K562 (cell line): ENCODE results near the gene CIART. TPM values are rescaled to one million over a fixed set of nuclear protein-coding genes. Genes with fewer than 3 reads are reported as not detected.

ENCODE experiments used
- DIDO1 ChIP-seq: fragments of 450-650 bp; IDR thresholded peaks from 2 replicates; pipeline ENCODE4 v1.6.1; 2016; ENCODE audit warnings: low read depth, missing biosample characterization, missing genetic modification characterization
- RHOXF2B ChIP-seq: fragments of 250-450 bp; sonication (Bioruptor Pico); conservative IDR thresholded peaks from 2 replicates; pipeline ENCODE4 v1.5.1; 2021
- ZNF212 ChIP-seq: fragments of 450-650 bp; formaldehyde crosslinking; IDR thresholded peaks from 2 replicates; pipeline ENCODE4 v1.4.0; 2020; ENCODE audit warnings: mild to moderate bottlenecking
- ZNF224 ChIP-seq: sonication (generic); formaldehyde crosslinking; IDR thresholded peaks from 2 replicates; pipeline ENCODE4 v1.8.0; 2022; ENCODE audit warnings: mild to moderate bottlenecking, missing genetic modification reagents
- ZNF445 ChIP-seq: fragments of 250-450 bp; sonication (Bioruptor Pico); IDR thresholded peaks from 2 replicates; pipeline ENCODE4 v1.4.0; 2020; ENCODE audit warnings: low read depth, mild to moderate bottlenecking, moderate library complexity
- ZNF717 ChIP-seq: fragments of 250-450 bp; sonication (Bioruptor Pico); IDR thresholded peaks from 2 replicates; pipeline ENCODE4 v1.5.0; 2021
- polyA plus RNA-seq, 8 experiments: library from polyadenylated mRNA; depleted of rRNA in 4 of 8; stranded (reverse) in 5 of 8; unstranded in 3 of 8; fragments of >200 nt; fragmentation: Nextera tagmentation in 2 of 8; fragmentation: Illumina TruSeq in 1 of 8; extraction: Ambion mirVana in 2 of 8; extraction: Trizol in 1 of 8; gene quantifications; 2 replicates each; pipeline versions ENCODE4 v1.2.1 to v1.2.3, GENCODE V29; 2011 to 2014; ENCODE audit warnings: inconsistent platforms in 1 of 8, missing spikeins in 1 of 8
- total RNA-seq, 7 experiments: library from RNA; depleted of rRNA in 6 of 7; stranded (reverse); fragments of >200 nt in 6 of 7; fragmentation: Illumina TruSeq in 2 of 7; extraction: Trizol in 2 of 7; gene quantifications; 2 replicates each; pipeline versions ENCODE4 v1.2.1 to v1.2.3, GENCODE V29; 2011 to 2021; ENCODE audit warnings: low replicate concordance in 1 of 7
- TF ChIP-seq, protein P1 (sequence below), 2 experiments: fragments of 450-650 bp; IDR thresholded peaks; 2 replicates each; pipeline ENCODE4 v1.6.1; 2016; ENCODE audit warnings: mild to moderate bottlenecking in 2 of 2, borderline replicate concordance in 1 of 2, low read depth in 1 of 2, moderate library complexity in 1 of 2
- TF ChIP-seq, protein P2 (sequence below): IDR thresholded peaks from 3 replicates; pipeline ENCODE4 v1.6.1; 2011; ENCODE audit warnings: borderline replicate concordance, mild to moderate bottlenecking, moderate library complexity; ENCODE audit not compliant: insufficient read length; ENCODE audit errors: extremely low read depth
- TF ChIP-seq, protein P3 (sequence below): sonication (generic); formaldehyde crosslinking; IDR thresholded peaks from 2 replicates; pipeline ENCODE4 v1.8.1; 2022; ENCODE audit warnings: missing genetic modification reagents
- TF ChIP-seq, protein P4 (sequence below), 2 experiments: fragments of 450-650 bp in 1 of 2; IDR thresholded peaks; 2 replicates each; pipeline ENCODE4 v1.6.1; 2011 to 2017; ENCODE audit warnings: low read depth in 2 of 2, antibody characterized with exemption in 1 of 2, borderline replicate concordance in 1 of 2, low read length in 1 of 2, mild to moderate bottlenecking in 1 of 2, mixed read lengths in 1 of 2; ENCODE audit not compliant: control insufficient read depth in 1 of 2

Gene CIART
- total and polyA plus RNA-seq, 9 of the 15 experiments (the other 6 are each of a cell fraction or from before 2014, with no cell fraction given) = 0.07 to 0.35 (median 0.19) TPM; not detected in 2

DNA sequence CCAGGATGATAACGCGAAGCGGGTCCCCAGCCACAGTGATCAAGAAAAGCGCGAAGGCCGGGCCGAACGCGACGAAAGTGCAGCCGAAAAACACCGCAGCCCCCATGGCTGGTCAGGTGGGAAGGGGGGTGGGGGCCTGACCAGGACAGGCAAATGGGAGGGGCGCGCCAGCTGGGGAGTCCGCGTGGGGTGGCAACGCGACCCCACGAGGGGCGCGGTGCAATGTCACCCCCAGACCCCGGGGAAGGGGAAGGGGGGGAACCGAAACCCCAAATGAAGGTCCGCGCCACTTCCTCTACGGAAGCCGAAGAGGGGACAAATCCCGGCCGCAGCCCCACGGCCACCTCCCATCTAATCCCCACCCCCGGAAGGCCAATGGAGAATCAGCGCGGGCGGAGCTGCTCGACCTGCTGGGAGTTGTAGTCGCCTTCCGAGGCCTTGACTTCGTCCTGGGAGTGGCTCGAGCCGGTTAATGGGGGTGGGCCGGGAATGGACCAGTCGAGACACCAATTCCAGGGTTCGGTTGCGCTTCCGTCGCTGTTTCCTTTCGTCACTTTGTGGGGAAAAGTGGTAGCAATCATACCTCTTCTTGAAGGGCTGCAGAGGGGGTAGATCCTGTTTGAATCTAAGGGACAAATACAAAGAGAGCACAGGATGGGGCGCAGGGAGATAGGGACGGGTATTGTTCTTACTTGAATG lies 13.5 kb upstream of the CIART start, which contains the start of gene APH1A (continued):
- TF ChIP-seq, protein P1, sequence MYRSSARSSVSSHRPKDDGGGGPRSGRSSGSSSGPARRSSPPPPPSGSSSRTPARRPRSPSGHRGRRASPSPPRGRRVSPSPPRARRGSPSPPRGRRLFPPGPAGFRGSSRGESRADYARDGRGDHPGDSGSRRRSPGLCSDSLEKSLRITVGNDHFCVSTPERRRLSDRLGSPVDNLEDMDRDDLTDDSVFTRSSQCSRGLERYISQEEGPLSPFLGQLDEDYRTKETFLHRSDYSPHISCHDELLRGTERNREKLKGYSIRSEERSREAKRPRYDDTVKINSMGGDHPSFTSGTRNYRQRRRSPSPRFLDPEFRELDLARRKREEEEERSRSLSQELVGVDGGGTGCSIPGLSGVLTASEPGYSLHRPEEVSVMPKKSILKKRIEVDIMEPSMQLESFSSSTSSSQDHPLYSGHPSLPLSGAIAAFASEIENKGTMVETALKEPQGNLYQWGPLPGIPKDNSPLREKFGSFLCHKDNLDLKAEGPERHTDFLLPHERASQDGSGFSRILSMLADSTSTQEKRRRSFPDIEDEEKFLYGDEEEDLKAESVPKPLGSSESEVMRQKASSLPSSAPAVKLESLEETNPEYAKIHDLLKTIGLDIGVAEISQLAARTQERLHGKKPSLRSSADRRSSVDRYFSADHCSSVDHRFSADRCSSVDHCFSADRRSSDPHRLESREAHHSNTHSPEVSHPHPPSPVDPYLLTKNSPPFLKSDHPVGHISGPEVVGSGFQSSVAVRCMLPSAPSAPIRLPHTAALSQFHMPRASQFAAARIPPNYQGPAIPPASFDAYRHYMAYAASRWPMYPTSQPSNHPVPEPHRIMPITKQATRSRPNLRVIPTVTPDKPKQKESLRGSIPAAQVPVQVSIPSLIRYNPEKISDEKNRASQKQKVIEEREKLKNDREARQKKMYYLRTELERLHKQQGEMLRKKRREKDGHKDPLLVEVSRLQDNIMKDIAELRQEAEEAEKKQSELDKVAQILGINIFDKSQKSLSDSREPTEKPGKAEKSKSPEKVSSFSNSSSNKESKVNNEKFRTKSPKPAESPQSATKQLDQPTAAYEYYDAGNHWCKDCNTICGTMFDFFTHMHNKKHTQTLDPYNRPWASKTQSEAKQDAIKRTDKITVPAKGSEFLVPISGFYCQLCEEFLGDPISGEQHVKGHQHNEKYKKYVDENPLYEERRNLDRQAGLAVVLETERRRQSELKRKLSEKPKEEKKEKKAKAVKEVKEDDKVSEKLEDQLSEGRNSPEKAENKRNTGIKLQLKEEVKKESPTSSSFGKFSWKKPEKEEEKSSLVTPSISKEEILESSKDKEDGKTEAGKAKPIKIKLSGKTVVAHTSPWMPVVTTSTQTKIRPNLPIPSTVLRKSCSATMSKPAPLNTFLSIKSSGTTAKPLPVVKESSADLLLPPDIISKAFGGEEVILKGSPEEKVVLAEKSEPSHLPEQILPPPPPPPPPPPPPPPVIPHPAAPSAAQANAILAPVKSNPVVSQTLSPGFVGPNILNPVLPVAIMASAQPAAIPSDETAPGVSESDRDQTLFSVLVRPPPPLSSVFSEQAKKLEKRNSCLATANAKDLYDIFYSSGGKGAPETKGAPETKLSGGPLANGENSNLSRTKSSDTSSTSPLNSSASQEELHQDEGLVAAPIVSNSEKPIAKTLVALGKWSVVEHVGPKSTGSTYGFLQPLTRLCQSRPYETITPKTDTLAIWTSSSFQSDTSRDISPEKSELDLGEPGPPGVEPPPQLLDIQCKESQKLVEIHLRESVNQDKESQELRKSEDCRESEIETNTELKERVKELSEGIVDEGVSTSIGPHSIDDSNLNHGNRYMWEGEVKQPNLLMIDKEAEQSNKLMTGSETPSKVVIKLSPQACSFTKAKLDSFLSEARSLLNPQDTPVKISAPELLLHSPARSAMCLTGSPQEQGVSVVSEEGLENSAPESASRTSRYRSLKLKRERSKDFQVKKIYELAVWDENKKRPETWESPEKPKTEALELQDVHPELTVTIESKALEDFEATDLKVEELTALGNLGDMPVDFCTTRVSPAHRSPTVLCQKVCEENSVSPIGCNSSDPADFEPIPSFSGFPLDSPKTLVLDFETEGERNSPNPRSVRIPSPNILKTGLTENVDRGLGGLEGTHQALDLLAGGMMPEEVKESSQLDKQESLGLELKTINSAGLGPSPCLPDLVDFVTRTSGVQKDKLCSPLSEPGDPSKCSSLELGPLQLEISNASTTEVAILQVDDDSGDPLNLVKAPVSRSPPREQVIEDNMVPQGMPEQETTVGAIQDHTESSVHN (IDR thresholded peaks at IDR 0.05; ENCODE audit: borderline replicate concordance in 1 of 2, low read depth in 1 of 2) = 0 out of 4 replicates have a peak, but pooled peaks of 1 of the 2 experiments have one; percentile 29
- TF ChIP-seq, protein P2, sequence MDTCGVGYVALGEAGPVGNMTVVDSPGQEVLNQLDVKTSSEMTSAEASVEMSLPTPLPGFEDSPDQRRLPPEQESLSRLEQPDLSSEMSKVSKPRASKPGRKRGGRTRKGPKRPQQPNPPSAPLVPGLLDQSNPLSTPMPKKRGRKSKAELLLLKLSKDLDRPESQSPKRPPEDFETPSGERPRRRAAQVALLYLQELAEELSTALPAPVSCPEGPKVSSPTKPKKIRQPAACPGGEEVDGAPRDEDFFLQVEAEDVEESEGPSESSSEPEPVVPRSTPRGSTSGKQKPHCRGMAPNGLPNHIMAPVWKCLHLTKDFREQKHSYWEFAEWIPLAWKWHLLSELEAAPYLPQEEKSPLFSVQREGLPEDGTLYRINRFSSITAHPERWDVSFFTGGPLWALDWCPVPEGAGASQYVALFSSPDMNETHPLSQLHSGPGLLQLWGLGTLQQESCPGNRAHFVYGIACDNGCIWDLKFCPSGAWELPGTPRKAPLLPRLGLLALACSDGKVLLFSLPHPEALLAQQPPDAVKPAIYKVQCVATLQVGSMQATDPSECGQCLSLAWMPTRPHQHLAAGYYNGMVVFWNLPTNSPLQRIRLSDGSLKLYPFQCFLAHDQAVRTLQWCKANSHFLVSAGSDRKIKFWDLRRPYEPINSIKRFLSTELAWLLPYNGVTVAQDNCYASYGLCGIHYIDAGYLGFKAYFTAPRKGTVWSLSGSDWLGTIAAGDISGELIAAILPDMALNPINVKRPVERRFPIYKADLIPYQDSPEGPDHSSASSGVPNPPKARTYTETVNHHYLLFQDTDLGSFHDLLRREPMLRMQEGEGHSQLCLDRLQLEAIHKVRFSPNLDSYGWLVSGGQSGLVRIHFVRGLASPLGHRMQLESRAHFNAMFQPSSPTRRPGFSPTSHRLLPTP = no peak
- TF ChIP-seq ZNF445 = no peak
- TF ChIP-seq, protein P3, sequence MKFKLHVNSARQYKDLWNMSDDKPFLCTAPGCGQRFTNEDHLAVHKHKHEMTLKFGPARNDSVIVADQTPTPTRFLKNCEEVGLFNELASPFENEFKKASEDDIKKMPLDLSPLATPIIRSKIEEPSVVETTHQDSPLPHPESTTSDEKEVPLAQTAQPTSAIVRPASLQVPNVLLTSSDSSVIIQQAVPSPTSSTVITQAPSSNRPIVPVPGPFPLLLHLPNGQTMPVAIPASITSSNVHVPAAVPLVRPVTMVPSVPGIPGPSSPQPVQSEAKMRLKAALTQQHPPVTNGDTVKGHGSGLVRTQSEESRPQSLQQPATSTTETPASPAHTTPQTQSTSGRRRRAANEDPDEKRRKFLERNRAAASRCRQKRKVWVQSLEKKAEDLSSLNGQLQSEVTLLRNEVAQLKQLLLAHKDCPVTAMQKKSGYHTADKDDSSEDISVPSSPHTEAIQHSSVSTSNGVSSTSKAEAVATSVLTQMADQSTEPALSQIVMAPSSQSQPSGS (CRISPR knock-in tag) = no peak
- TF ChIP-seq ZNF717 (CRISPR knock-in tag) = no peak
- no peak for TF ChIP-seq ZNF224 (CRISPR knock-in tag)
- peak; percentile 54; the same call in 1 of the 2 replicates for TF ChIP-seq DIDO1 (tag)
- TF ChIP-seq RHOXF2B (CRISPR knock-in tag) = no peak
- no peak for TF ChIP-seq ZNF212 (CRISPR knock-in tag)
- TF ChIP-seq, protein P4, sequence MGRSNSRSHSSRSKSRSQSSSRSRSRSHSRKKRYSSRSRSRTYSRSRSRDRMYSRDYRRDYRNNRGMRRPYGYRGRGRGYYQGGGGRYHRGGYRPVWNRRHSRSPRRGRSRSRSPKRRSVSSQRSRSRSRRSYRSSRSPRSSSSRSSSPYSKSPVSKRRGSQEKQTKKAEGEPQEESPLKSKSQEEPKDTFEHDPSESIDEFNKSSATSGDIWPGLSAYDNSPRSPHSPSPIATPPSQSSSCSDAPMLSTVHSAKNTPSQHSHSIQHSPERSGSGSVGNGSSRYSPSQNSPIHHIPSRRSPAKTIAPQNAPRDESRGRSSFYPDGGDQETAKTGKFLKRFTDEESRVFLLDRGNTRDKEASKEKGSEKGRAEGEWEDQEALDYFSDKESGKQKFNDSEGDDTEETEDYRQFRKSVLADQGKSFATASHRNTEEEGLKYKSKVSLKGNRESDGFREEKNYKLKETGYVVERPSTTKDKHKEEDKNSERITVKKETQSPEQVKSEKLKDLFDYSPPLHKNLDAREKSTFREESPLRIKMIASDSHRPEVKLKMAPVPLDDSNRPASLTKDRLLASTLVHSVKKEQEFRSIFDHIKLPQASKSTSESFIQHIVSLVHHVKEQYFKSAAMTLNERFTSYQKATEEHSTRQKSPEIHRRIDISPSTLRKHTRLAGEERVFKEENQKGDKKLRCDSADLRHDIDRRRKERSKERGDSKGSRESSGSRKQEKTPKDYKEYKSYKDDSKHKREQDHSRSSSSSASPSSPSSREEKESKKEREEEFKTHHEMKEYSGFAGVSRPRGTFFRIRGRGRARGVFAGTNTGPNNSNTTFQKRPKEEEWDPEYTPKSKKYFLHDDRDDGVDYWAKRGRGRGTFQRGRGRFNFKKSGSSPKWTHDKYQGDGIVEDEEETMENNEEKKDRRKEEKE (IDR thresholded peaks at IDR 0.05; ENCODE audit: borderline replicate concordance in 1 of 2, control insufficient read depth in 1 of 2, low read depth in 2 of 2, low read length in 1 of 2) = no peak
